Loucy (cell line): ENCODE results near the gene ZSWIM7.

Source experiments
- H2AFZ ChIP-seq: fragments of 200-600 bp; sonication (generic); 2 replicates; pipeline ENCODE4 v1.6.0; 2016; ENCODE audit warnings: antibody characterized with exemption, mild to moderate bottlenecking, low read length, moderate library complexity
- H3F3A ChIP-seq: fragments of 200-600 bp; 2 replicates; pipeline ENCODE4 v1.6.0; 2016; ENCODE audit warnings: antibody characterized with exemption, low read depth, mild to moderate bottlenecking
- H3K27me3 ChIP-seq: fragments of 200-600 bp; sonication (generic); 2 replicates; pipeline ENCODE4 v1.6.1; 2014; ENCODE audit warnings: low read length, mild to moderate bottlenecking; ENCODE audit not compliant: insufficient read depth, poor library complexity, severe bottlenecking
- H3K36me3 ChIP-seq: fragments of 200-600 bp; sonication (generic); 2 replicates; pipeline ENCODE4 v1.6.1; 2016; ENCODE audit warnings: low read length; ENCODE audit not compliant: insufficient read depth
- H3K4me1 ChIP-seq: fragments of 200-600 bp; sonication (generic); 2 replicates; pipeline ENCODE4 v1.5.1; 2014; ENCODE audit warnings: low read length, mild to moderate bottlenecking; ENCODE audit not compliant: insufficient read depth, poor library complexity, severe bottlenecking
- H3K4me2 ChIP-seq: fragments of 200-600 bp; sonication (generic); 2 replicates; pipeline ENCODE4 v1.6.0; 2014; ENCODE audit warnings: antibody characterized with exemption, low read length, low read depth, mild to moderate bottlenecking; ENCODE audit not compliant: poor library complexity, severe bottlenecking
- H3K4me3 ChIP-seq: fragments of 200-600 bp; sonication (generic); 2 replicates; pipeline ENCODE4 v1.5.1; 2014; ENCODE audit warnings: low read length, mild to moderate bottlenecking, mixed read lengths; ENCODE audit not compliant: poor library complexity, severe bottlenecking
- H3K79me2 ChIP-seq: fragments of 200-600 bp; sonication (generic); 2 replicates; pipeline ENCODE4 v1.6.1; 2014; ENCODE audit warnings: low read length; ENCODE audit not compliant: insufficient read depth
- H3K9ac ChIP-seq: fragments of 200-600 bp; sonication (generic); 2 replicates; pipeline ENCODE4 v1.6.0; 2014; ENCODE audit warnings: mild to moderate bottlenecking, low read depth, low read length, moderate library complexity; ENCODE audit not compliant: poor library complexity, severe bottlenecking
- H3K9me2 ChIP-seq: fragments of 200-600 bp; sonication (generic); replicated peaks from 2 replicates; pipeline ENCODE4 v1.6.1; 2016; ENCODE audit warnings: low read depth, low read length, mixed read lengths
- H3K9me3 ChIP-seq: fragments of 200-600 bp; sonication (generic); 2 replicates; pipeline ENCODE4 v1.6.1; 2014; ENCODE audit warnings: mild to moderate bottlenecking, antibody characterized with exemption, low read length, low read depth; ENCODE audit not compliant: insufficient read depth
- H4K20me1 ChIP-seq: fragments of 200-600 bp; sonication (generic); 2 replicates; pipeline ENCODE4 v1.6.0; 2014; ENCODE audit warnings: antibody characterized with exemption, low read length, mild to moderate bottlenecking; ENCODE audit not compliant: insufficient read depth, poor library complexity, severe bottlenecking
- EZH2phosphoT487 ChIP-seq: fragments of 200-600 bp; IDR thresholded peaks from 2 replicates; pipeline ENCODE4 v1.6.1; 2018; ENCODE audit warnings: antibody characterized with exemption, mild to moderate bottlenecking, moderate library complexity, borderline replicate concordance
- TF ChIP-seq, protein P1 (sequence below): fragments of 200-600 bp; sonication (generic); conservative IDR thresholded peaks from 2 replicates; pipeline ENCODE4 v1.5.1; 2014; ENCODE audit warnings: mild to moderate bottlenecking, antibody characterized with exemption, low read length

The ZSWIM7 gene

DNA sequence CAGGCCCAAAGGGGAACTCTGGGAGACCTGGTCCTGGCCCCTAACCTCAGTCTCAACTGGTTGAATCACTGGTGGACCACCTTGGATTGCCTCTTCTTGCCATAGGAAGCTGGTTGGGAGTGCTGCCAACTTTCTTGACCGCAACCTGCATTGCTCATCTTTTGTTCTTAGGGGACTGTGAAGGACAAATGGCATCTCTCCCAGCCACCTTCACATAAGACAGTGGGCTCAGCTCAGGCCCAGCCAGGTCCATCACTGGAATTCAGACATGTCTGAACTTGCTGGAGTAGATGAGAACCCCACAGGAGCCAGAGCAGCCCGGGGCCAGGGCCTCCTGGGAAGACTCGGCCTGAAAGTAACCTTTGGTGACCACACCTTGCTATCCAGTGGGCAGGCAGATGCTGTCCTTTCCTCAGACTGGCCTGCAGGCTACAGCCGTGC is 35.8 kb downstream of the ZSWIM7 start:
- H3K27me3 ChIP-seq: no peaks in the 10 kb centered on the region
- no peak overlapping the region for H3K4me3 ChIP-seq
- H3K79me2 ChIP-seq: no peaks in the 10 kb centered on the region

DNA sequence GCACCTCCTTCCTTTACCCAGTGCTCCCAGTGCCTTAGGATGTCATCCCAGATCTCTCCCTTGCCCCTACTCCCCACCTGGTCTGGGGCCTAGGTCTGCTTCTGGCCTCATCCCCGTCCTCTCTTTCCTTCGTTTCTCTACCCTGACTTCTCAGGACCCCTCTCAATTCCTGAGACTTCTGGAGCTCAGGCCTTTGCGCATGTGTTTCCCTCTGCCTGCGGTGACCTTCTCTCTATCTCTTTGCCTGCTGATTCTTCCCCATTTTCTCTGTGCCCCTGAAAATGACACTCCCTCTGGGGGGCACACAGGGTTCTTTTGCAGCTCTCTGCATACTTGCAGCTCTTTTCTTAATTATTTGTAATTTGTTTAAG is 41.0 kb downstream of the ZSWIM7 start:
- Histone ChIP-seq H3K4me2 (peak overlapping the region; percentile 33), H4K20me1 (no peaks in the 10 kb centered on the region), H3K9me2 (no peaks in the 10 kb centered on the region), H3F3A (no peaks in the 10 kb centered on the region), H3K9me3 (no peaks in the 10 kb centered on the region), H3K9ac (peak overlapping the region; percentile 7), H3K79me2 (no peaks in the 10 kb centered on the region), H3K4me1 (peaks cover 8% of the 10 kb centered on the region), H3K27me3 (no peaks in the 10 kb centered on the region), H2AFZ (no peak overlapping the region), H3K4me3 (no peak overlapping the region), H3K36me3 (no peaks in the 10 kb centered on the region)
- TF ChIP-seq EZH2phosphoT487: no peak
- TF ChIP-seq, protein P1, sequence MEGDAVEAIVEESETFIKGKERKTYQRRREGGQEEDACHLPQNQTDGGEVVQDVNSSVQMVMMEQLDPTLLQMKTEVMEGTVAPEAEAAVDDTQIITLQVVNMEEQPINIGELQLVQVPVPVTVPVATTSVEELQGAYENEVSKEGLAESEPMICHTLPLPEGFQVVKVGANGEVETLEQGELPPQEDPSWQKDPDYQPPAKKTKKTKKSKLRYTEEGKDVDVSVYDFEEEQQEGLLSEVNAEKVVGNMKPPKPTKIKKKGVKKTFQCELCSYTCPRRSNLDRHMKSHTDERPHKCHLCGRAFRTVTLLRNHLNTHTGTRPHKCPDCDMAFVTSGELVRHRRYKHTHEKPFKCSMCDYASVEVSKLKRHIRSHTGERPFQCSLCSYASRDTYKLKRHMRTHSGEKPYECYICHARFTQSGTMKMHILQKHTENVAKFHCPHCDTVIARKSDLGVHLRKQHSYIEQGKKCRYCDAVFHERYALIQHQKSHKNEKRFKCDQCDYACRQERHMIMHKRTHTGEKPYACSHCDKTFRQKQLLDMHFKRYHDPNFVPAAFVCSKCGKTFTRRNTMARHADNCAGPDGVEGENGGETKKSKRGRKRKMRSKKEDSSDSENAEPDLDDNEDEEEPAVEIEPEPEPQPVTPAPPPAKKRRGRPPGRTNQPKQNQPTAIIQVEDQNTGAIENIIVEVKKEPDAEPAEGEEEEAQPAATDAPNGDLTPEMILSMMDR: no peak

More for the DNA sequence above, 35.8 kb downstream of the ZSWIM7 start:
- H4K20me1 ChIP-seq: no peaks in the 10 kb centered on the region
- no peaks in the 10 kb centered on the region for H3K9me3 ChIP-seq
- H2AFZ ChIP-seq: no peak overlapping the region
- H3K4me1 ChIP-seq: peaks cover 22% of the 10 kb centered on the region
- H3K9ac ChIP-seq: no peak overlapping the region
- no peak overlapping the region for H3K4me2 ChIP-seq
- H3F3A ChIP-seq: no peaks in the 10 kb centered on the region
- no peaks in the 10 kb centered on the region for H3K36me3 ChIP-seq
- no peaks in the 10 kb centered on the region for H3K9me2 ChIP-seq
- no peak for TF ChIP-seq EZH2phosphoT487

DNA sequence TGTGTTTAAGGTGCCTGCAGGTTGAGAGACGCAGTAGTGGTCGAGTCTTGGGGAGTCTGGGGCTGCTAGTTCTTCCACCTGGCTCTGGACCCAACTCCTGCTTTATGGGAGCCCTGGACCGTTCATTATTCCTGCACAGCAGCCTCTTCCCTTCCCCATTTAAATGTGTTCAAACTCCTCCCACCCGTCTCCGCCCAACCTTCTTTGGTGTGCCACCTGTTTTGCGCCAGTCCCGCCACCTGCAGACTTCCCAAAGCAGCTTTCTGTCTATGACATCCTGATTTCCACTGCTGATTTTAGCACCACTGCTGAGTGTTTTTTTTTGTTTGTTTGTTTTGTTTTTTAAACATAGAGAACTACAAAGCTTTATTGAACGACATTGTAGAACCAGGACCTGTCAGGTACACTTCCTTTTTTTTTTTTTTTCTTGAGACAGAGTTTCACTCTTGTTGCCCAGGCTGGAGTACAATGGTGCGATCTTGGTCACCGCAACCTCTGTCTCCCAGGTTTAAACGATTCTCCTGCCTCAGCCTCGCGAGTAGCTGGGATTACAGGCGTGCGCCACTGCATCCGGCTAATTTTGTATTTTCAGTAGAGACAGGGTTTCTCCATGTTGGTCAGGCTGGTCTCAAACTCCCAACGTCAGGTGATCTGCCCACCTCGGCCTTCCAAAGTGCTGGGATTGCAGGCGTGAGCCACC is 41.7 kb downstream of the ZSWIM7 start:
- Histone ChIP-seq H3K9me3 (no peaks in the 10 kb centered on the region), H3K9ac (no peak overlapping the region), H3K4me2 (no peak overlapping the region), H3K4me3 (no peak overlapping the region), H3K9me2 (no peaks in the 10 kb centered on the region), H3F3A (no peaks in the 10 kb centered on the region), H2AFZ (no peak overlapping the region), H4K20me1 (no peaks in the 10 kb centered on the region), H3K36me3 (no peaks in the 10 kb centered on the region), H3K4me1 (peaks cover 8% of the 10 kb centered on the region), H3K27me3 (no peaks in the 10 kb centered on the region), H3K79me2 (no peaks in the 10 kb centered on the region)
- TF ChIP-seq EZH2phosphoT487: no peak
- TF ChIP-seq, protein P1: no peak

DNA sequence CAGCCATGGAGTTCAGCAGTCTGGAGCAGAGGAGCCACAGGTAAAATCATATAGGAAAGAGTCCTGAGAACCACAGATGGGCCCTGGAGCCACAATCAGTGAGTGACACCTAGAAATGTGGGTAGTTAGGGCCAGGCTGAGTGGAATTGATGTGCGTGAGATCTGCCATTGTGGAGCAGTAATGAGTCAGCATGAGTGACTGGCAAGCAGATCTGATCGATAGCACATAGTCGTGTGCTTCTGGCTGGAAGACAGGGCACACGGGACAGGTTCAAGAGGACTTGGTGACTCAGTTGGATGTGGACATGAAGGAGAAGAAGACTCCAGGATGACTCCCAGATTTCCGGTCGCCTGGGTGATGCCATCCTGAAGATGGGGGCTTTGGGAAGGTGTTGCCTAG is 42.3 kb downstream of the ZSWIM7 start:
- Histone ChIP-seq H3K4me3 (no peak overlapping the region), H2AFZ (no peak overlapping the region), H3K27me3 (no peaks in the 10 kb centered on the region), H3K4me1 (peaks cover 8% of the 10 kb centered on the region), H3F3A (no peaks in the 10 kb centered on the region), H4K20me1 (no peaks in the 10 kb centered on the region), H3K9me3 (no peaks in the 10 kb centered on the region), H3K9ac (no peak overlapping the region), H3K4me2 (no peak overlapping the region), H3K36me3 (no peaks in the 10 kb centered on the region), H3K79me2 (no peaks in the 10 kb centered on the region), H3K9me2 (no peaks in the 10 kb centered on the region)
- TF ChIP-seq, protein P1: no peak
- no peak for TF ChIP-seq EZH2phosphoT487
